GM19239 (cell line): ENCODE measurements around the gene PNLIPRP1.

Experiments used
- DNase-seq: peaks from one replicate; pipeline ENCODE4 v3.0.0; 2011; ENCODE audit warnings: low spot score; ENCODE audit not compliant: insufficient read length
- FAIRE-seq: peaks from 2 replicates; lab custom pipeline; 2011; peaks lifted over from hg19 to GRCh38; lab: Jason Lieb, UNC

PNLIPRP1 gene

DNA sequence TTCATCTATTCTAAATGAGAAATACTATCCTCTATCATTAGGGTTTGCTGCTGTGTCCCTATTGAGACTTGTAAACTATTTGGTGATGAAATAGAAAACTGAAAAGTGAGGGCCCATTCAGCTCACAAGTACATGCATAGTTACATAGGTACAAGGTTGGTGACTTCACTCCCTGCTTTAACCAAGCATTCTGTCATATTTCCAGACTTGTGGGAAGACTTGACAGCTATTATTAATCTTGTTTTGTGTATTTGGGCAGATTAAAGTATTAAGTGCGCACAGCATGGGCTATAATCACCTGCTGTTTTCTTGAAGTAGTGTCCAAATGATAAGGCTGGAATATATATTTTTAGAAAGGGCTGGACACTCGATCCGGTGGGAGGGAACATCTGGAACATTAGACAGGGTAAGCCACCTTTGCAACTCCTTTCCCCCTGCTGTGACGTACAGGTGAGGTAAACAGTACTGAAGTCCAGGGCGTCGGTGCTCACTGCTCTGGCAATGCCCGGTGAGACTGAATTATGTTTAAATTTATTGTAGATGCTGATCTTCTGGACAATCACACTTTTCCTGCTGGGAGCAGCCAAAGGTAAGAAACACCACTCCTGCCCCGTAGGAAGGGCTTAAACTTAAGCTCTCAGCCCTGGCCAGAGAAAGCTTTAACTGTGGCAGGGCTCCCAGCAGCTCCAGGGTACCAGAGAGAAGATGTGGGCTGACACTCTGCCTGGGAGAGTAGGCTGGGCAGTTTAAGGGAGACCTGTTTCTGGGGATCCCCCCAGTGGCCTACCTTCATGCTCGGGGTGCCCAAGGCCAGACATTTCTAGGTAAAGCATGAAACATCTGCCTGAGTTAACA is at the start of gene PNLIPRP1:
TSS of gene PNLIPRP1 (plus strand) at position 370 of the 855 bp plus-strand sequence. CDS start at position 541, 171 bp downstream.
- no peak for DNase-seq
- FAIRE-seq, result no peak

GRCh38 chr10:116542007-116542677 is 48.6 kb upstream of the PNLIPRP1 start:
- no peak for FAIRE-seq

DNA sequence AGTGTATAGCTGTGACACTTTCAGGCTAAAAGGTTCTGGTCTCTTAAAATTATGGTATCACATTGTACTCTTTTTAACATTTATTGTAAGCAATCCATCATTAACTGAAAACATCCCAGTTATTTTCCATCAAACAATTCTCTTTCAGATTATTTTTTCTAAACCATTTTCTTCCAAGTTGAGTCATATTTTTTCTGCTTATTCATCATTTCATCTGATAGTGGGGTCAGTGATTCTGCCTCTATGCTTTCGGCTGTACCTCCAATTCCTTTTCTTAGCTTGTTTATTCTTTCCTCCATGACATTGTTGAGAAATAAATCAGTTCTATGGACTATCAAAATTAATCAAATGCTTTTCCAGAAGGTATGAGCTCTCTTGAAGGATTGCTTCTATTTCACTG is 45.6 kb upstream of the PNLIPRP1 start:
- DNase-seq, result no peak
- FAIRE-seq, result no peak

More at GRCh38 chr10:116542007-116542677, 48.6 kb upstream of the PNLIPRP1 start:
- DNase-seq, result no peak

- DNase-seq, result no peak
- FAIRE-seq, result no peak
Measured at GRCh38 chr10:116545756-116546155, 45.0 kb upstream of the PNLIPRP1 start, which contains the start of gene PNLIP. Gene PNLIP (plus strand): TSS chr10:116545931. CDS start chr10:116546093, 162 bp downstream.

DNA sequence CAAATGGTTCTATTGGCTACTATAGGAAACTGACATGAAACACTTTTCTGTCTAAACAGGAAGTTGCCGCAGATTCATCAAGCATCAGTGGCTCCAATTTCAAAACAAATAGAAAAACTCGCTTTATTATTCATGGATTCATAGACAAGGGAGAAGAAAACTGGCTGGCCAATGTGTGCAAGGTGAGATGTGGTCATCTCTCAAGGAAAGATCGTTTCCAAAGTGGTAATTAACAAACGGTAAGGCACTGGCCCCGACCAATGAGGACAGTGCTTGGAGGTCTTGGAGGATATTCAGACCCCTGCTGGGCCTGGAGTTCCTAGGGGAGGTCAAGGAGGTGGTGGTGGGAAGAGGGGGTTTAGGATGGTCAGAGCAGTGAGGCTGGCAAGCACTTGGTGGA is 42.5 kb upstream of the PNLIPRP1 start:
- FAIRE-seq (no peak), DNase-seq (no peak)

DNA sequence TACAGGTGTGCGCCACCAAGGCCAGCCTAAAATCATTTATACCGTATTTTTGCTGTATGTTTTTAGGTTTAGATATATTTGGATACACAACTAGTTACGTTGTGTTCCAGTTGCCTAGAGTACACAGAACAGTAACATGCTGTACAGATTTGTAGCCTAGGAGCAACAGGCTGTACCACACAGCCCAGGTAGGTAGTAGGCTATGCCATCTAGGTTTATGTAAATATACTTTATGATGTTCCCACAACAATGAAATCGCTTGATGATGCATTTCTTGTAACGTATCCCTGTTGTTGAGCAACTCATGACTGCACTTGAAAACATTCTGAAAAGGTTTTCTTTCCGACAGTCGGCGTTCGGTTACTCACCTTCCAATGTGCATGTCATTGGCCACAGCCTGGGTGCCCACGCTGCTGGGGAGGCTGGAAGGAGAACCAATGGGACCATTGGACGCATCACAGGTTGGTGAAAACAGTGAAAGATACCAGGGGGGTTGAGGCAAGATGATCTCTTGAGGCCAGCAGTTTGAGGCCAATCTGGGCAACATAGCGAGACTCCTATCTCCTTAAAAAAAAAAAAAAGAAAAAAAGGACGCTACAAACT is 37.3 kb upstream of the PNLIPRP1 start:
- FAIRE-seq (no peak), DNase-seq (no peak)

DNA sequence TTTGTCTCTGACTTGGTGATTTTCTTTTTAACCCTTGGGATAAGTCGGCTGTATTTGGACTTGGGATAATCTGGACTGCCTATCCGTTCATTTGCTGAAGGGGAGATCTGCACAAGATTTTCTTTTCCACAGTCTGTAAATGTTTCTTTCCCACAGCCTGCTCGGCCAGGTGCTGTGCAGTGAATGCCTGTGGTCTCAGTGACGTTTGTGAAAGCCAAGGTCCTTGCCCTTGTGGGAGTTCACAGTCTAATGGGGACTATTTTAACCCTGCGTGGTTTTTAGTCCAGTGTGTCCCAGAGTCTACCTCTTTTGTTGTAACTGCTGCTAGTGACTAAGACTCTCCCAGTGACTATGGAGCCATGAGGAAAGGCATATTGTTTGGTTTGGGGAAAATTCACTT is 36.1 kb upstream of the PNLIPRP1 start:
- FAIRE-seq (no peak), DNase-seq (no peak)

- DNase-seq, result no peak
- no peak for FAIRE-seq
Measured at GRCh38 chr10:116555880-116556279, 34.9 kb upstream of the PNLIPRP1 start.

DNA sequence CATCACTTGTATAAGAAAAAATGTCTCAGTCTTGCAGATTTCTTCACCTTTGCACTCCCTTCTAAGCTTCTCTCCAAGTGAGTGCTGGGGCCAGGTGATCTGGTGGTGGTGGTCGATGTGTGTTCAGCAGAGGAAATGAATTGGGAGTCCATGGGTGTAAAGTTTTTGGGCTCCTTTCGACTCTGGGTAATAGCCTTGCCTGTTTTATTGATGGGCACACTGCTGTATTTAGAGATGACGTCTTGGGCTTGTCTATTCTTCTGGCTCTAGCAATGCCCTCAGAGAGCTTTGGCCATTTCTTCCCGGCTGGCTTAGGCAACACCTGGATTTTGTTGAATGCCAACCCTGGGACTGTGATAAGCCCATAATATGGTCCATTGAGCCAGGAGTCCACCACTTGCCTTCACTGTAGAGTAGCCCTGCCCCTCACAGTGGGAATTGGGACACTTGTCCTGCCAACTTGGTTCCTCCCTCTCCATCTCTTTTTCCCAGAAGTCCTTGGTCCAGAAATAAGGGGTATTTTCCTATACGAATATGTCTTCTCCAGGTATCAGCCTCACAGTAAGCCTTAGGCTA is 33.4 kb upstream of the PNLIPRP1 start:
- DNase-seq (no peak), FAIRE-seq (no peak)

- DNase-seq (no peak), FAIRE-seq (no peak)
Measured at GRCh38 chr10:116565534-116565933, 25.2 kb upstream of the PNLIPRP1 start.

GRCh38 chr10:116566932-116567331 is 23.8 kb upstream of the PNLIPRP1 start:
- FAIRE-seq (no peak), DNase-seq (no peak)

- no peak for DNase-seq
- FAIRE-seq, result no peak
Measured at GRCh38 chr10:116567335-116567734, 23.4 kb upstream of the PNLIPRP1 start.

- FAIRE-seq, result no peak
- DNase-seq, result no peak
Measured at GRCh38 chr10:116574797-116575196, 16.0 kb upstream of the PNLIPRP1 start.

- DNase-seq (no peak), FAIRE-seq (no peak)
Measured at GRCh38 chr10:116587878-116588591, 2.7 kb upstream of the PNLIPRP1 start.

DNA sequence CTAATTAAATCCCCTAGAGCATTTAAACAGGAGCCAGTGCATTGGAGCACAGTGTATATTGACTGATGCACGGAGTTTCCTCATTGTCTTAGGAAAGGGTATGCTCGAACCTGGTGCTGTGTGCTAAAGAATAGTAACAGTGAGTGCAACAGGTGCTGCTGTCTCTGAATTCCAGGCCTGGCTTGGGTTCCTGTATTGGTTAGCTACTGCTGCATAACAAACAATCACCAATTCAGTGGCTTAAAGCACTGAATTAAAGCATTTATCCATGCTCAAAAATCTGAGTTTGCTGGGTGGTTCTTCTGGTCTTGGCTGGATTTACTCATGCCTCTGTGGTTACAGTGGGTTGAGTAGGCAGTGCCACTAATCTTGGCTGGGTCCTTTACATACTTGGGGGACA is 1.8 kb upstream of the PNLIPRP1 start:
- FAIRE-seq, result no peak
- DNase-seq, result no peak

- no peak for FAIRE-seq
Measured at GRCh38 chr10:116589926-116590325, 833 bp upstream of the PNLIPRP1 start.

DNA sequence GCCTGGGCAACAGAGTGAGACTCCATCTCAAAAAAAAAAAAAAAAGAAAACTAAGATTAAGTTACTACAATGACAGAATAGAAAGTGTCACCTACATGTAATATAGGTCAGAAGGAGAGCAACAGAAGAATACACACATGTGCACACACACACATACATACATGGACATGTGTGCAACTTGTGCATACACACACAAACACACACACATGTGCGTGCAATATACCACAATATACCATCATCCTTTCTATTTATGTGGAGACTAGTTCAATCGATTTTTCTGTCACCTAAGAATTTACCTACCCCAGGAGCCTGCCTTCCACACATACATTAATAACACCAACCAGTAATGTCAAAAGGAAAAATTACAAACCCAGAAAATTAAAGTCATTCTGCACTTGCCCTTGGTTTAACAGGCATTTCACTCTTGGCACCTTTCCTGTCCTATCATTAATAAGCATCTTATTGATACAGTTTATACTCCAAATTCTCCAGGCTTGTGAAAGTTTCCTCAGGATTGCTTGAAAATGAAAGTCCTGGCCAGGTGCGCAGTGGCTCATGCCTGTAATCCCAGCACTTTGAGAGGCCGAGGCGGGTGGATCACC is 2.5 kb downstream of the PNLIPRP1 start:
- no peak for DNase-seq
- FAIRE-seq, result no peak

More at GRCh38 chr10:116589926-116590325, 833 bp upstream of the PNLIPRP1 start:
- DNase-seq, result no peak

DNA sequence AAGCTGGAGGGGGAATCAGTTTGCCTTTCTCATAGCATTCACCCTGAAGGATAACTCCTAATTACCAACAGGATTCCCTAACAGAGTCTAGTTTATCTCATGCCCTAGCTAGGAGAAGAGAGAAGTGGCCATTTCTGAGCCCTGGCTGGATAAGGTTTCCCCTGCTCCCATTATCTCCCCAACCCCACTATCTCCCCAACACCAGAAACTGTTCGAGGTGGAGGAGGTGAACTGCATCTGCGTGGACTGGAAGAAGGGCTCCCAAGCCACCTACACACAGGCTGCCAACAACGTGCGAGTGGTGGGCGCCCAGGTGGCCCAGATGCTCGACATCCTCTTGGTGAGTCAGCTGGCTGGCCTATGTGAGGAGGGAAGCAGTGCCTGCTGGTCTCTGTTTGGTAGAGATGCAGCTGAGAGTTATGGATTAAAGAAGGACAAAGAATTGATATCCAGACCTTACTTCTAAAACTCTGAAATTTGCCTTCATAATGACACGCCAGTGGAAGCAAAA is 3.8 kb downstream of the PNLIPRP1 start:
- DNase-seq (no peak), FAIRE-seq (no peak)

- DNase-seq (no peak), FAIRE-seq (no peak)
Measured at GRCh38 chr10:116596062-116596461, 5.3 kb downstream of the PNLIPRP1 start.
